MM.1S (cell line): Measurements from ENCODE around the gene CMTM7.

ENCODE experiments used
- DNase-seq: peaks from one replicate; pipeline ENCODE4 v3.0.0-alpha.2; 2015
- H2AFZ ChIP-seq: fragments of 300-600 bp; sonication (generic); 2 replicates; pipeline ENCODE4 v1.6.0; 2016; ENCODE audit warnings: antibody characterized with exemption, low read length
- H3F3A ChIP-seq: fragments of 300-600 bp; sonication (generic); 2 replicates; pipeline ENCODE4 v1.6.1; 2016; ENCODE audit warnings: mild to moderate bottlenecking, antibody characterized with exemption, low read length, moderate library complexity, mixed read lengths; ENCODE audit not compliant: insufficient read depth
- H3K27ac ChIP-seq: fragments of 300-600 bp; sonication (generic); 2 replicates; pipeline ENCODE4 v1.5.1; 2016; ENCODE audit warnings: mild to moderate bottlenecking, low read length
- H3K27me3 ChIP-seq: fragments of 300-600 bp; sonication (generic); replicated peaks from 2 replicates; pipeline ENCODE4 v1.6.0; 2016; ENCODE audit warnings: low read length; ENCODE audit not compliant: insufficient read depth
- H3K36me3 ChIP-seq: fragments of 300-600 bp; sonication (generic); replicated peaks from 2 replicates; pipeline ENCODE4 v1.6.1; 2016; ENCODE audit warnings: mild to moderate bottlenecking, low read length, mixed read lengths; ENCODE audit not compliant: insufficient read depth
- H3K4me1 ChIP-seq: fragments of 300-600 bp; sonication (generic); 2 replicates; pipeline ENCODE4 v1.6.1; 2016; ENCODE audit warnings: low read length, mixed read lengths
- H3K4me2 ChIP-seq: fragments of 300-600 bp; sonication (generic); 2 replicates; pipeline ENCODE4 v1.6.0; 2016; ENCODE audit warnings: low read depth, low read length
- H3K4me3 ChIP-seq: fragments of 300-600 bp; sonication (generic); 2 replicates; pipeline ENCODE4 v1.5.1; 2016; ENCODE audit warnings: low read length, mixed read lengths
- H3K79me2 ChIP-seq: fragments of 300-600 bp; sonication (generic); 2 replicates; pipeline ENCODE4 v1.6.1; 2016; ENCODE audit warnings: mixed run types, low read length, mixed read lengths
- H3K9ac ChIP-seq: fragments of 300-600 bp; sonication (generic); 2 replicates; pipeline ENCODE4 v1.6.1; 2016; ENCODE audit warnings: low read length, mixed read lengths
- H3K9me2 ChIP-seq: fragments of 300-600 bp; sonication (generic); replicated peaks from 2 replicates; pipeline ENCODE4 v1.6.1; 2016; ENCODE audit warnings: mild to moderate bottlenecking, low read length, mixed read lengths; ENCODE audit not compliant: insufficient read depth
- H3K9me3 ChIP-seq: fragments of 300-600 bp; sonication (generic); replicated peaks from 2 replicates; pipeline ENCODE4 v1.6.1; 2016; ENCODE audit warnings: mild to moderate bottlenecking, low read length, mixed read lengths; ENCODE audit not compliant: insufficient read depth
- H4K20me1 ChIP-seq: fragments of 300-600 bp; sonication (generic); 2 replicates; pipeline ENCODE4 v1.6.1; 2016; ENCODE audit warnings: mild to moderate bottlenecking, low read length, moderate library complexity, mixed read lengths; ENCODE audit not compliant: insufficient read depth
- EZH2 ChIP-seq: fragments of 300-600 bp; sonication (generic); optimal IDR thresholded peaks from 2 replicates; pipeline ENCODE3; 2017; ENCODE audit warnings: low read depth, mild to moderate bottlenecking, antibody characterized with exemption, low read length, mixed read lengths
- EZH2phosphoT487 ChIP-seq: fragments of 300-600 bp; sonication (generic); IDR thresholded peaks from 2 replicates; pipeline ENCODE4 v1.6.1; 2018; ENCODE audit warnings: antibody characterized with exemption, low read length
- TF ChIP-seq, protein P1 (sequence below): fragments of 300-600 bp; sonication (generic); IDR thresholded peaks from 2 replicates; pipeline ENCODE4 v1.5.1; 2016; ENCODE audit warnings: antibody characterized with exemption, low read length, mixed read lengths

CMTM7 gene

DNA sequence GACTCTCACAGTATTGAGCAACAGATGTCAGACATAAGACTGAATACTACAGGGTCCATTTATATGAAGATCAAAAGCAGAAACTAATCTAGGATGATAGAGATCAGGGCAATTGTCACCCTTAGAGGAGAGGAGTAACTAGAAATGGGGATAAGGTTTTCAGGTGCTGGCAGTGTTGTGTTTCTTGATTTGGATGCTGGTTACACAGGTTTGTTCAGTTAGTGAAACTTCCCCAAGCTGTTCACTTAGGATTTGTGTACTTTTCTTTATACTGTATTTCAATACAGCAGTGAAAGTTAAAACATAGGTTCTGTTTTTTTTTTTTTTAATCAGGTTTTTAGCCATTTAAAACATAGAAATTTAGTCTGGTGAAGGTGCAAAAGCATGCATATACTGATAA, 39.1 kb upstream of the CMTM7 start:
- no peaks in the 10 kb centered on the region for H3F3A ChIP-seq
- H3K4me1 ChIP-seq = no peaks in the 10 kb centered on the region
- no peak overlapping the region for H3K27ac ChIP-seq
- H4K20me1 ChIP-seq = no peaks in the 10 kb centered on the region
- H3K36me3 ChIP-seq = no peaks in the 10 kb centered on the region
- no peaks in the 10 kb centered on the region for H3K9me3 ChIP-seq
- no peak overlapping the region for H2AFZ ChIP-seq
- TF ChIP-seq EZH2 (no peak), EZH2phosphoT487 (no peak)
- TF ChIP-seq, protein P1, sequence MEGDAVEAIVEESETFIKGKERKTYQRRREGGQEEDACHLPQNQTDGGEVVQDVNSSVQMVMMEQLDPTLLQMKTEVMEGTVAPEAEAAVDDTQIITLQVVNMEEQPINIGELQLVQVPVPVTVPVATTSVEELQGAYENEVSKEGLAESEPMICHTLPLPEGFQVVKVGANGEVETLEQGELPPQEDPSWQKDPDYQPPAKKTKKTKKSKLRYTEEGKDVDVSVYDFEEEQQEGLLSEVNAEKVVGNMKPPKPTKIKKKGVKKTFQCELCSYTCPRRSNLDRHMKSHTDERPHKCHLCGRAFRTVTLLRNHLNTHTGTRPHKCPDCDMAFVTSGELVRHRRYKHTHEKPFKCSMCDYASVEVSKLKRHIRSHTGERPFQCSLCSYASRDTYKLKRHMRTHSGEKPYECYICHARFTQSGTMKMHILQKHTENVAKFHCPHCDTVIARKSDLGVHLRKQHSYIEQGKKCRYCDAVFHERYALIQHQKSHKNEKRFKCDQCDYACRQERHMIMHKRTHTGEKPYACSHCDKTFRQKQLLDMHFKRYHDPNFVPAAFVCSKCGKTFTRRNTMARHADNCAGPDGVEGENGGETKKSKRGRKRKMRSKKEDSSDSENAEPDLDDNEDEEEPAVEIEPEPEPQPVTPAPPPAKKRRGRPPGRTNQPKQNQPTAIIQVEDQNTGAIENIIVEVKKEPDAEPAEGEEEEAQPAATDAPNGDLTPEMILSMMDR = no peak
- DNase-seq = no peak
- no peak overlapping the region for H3K4me3 ChIP-seq
- no peak overlapping the region for H3K9ac ChIP-seq
- H3K27me3 ChIP-seq = no peaks in the 10 kb centered on the region
- no peak overlapping the region for H3K4me2 ChIP-seq
- H3K79me2 ChIP-seq = no peaks in the 10 kb centered on the region
- no peaks in the 10 kb centered on the region for H3K9me2 ChIP-seq

DNA sequence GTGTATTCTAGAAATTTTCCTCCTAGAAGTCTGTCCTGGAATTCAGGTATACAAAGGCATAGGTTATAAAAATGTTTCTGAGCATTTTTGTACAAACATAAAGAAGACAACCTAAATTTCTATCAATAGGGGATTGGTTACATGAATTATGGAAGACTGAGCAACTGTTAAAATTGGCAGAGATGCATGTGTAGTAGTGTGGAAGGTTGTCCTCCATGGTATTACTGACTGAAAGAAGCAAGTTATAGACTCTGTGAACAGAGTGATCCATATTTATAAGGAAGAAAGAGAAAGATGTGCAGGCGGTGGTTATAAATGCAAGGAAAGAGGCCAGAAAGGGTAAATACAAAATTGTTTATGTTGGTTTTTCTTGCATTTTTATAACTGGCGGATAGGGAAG, 38.3 kb upstream of the CMTM7 start:
- Histone ChIP-seq H3K4me2 (no peak overlapping the region), H3K27me3 (no peaks in the 10 kb centered on the region), H3F3A (no peaks in the 10 kb centered on the region), H3K9me3 (no peaks in the 10 kb centered on the region), H3K36me3 (no peaks in the 10 kb centered on the region), H3K4me1 (no peaks in the 10 kb centered on the region), H3K79me2 (no peaks in the 10 kb centered on the region), H3K4me3 (no peak overlapping the region), H2AFZ (no peak overlapping the region), H4K20me1 (no peaks in the 10 kb centered on the region), H3K9ac (no peak overlapping the region), H3K9me2 (no peaks in the 10 kb centered on the region), H3K27ac (no peak overlapping the region)
- DNase-seq = no peak
- no peak for TF ChIP-seq EZH2
- TF ChIP-seq EZH2phosphoT487 = no peak
- TF ChIP-seq, protein P1 = no peak

DNA sequence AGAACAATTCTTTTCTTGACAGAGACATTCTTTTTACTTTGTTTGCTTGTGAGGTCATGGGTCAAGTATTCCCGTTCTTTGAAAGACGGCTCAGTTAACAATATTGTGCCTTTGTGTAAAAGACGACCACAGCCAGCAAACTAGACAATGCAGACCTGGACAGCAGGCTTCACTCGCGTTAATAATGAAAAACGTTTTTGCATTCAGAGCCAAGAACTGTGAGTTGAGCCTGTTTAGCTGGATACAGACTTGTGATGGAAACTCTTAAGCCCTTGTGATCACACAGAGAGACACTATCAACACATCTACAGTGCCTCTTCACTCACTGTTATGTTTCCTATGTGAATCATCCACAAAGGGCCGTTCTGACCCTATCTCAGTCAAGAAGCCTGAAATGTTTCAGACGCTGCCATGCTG, 37.3 kb upstream of the CMTM7 start:
- no peak for DNase-seq
- no peak overlapping the region for H3K27ac ChIP-seq

More for the DNA sequence above, 37.3 kb upstream of the CMTM7 start:
- H3K9ac ChIP-seq = no peak overlapping the region
- H3K36me3 ChIP-seq = no peaks in the 10 kb centered on the region
- H4K20me1 ChIP-seq = no peaks in the 10 kb centered on the region
- no peak overlapping the region for H3K4me2 ChIP-seq
- TF ChIP-seq EZH2 = no peak
- TF ChIP-seq, protein P1 = no peak
- TF ChIP-seq EZH2phosphoT487 = no peak
- H3K27me3 ChIP-seq = no peaks in the 10 kb centered on the region
- H3K4me1 ChIP-seq = no peaks in the 10 kb centered on the region
- H3K9me3 ChIP-seq = no peaks in the 10 kb centered on the region
- no peaks in the 10 kb centered on the region for H3K79me2 ChIP-seq
- no peak overlapping the region for H2AFZ ChIP-seq
- no peaks in the 10 kb centered on the region for H3K9me2 ChIP-seq
- H3K4me3 ChIP-seq = no peak overlapping the region
- H3F3A ChIP-seq = no peaks in the 10 kb centered on the region
